Measurements from ENCODE around the gene RHBDD1. TPM values are rescaled to one million over a fixed set of nuclear protein-coding genes. Genes with fewer than 3 reads are reported as not detected.

Gene RHBDD1
- total and polyA plus RNA-seq, 2 donors (not counting 3 experiments of a cell fraction or from before 2014, with no cell fraction given), result 6.8 to 19.4 TPM

DNA sequence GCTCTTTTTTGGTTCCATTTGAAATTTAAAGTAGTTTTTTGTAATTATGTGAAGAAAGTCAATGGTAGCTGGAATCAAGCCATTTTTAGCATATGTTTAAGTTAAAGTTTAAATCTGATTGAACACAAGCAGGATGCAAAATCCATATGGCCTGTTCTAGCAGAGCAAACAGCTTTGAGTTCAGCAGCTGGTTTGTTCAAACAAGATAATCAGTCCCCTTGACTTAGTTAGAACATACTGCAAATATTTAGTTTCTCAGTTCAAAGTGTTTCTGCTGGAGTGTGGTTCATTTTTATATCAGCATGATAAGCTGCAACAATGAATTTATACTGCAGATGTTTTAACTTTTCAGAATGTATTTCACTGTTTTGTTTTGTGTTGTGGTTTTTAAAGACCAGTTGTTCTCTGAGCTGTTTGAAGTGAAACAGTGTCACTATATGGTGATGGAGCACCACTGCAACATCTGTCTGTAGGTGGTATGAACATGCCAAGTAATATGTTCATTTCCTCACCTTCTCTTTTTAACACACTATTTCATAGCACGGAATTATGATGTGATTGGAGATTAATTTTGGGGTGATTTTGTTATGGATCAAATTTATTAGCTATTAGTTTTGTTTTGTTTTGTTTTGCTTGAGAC lies 202.8 kb downstream of the RHBDD1 start:
- CTCF ChIA-PET, result interaction anchor here (0.7 kb wide), 1 partner anchor 13 kb away, joined by 3 read pairs; no protein-coding TSS in a partner anchor
- no peak for TF ChIP-seq EZH2 (IDR thresholded peaks at IDR 0.05; ENCODE audit: borderline replicate concordance, low read depth, low read length, severe bottlenecking)
- TF ChIP-seq FOS (IDR thresholded peaks at IDR 0.05; ENCODE audit: borderline replicate concordance, insufficient read depth, low read length), result no peak
- no peak for TF ChIP-seq JUN (IDR thresholded peaks at IDR 0.05; ENCODE audit: borderline replicate concordance, insufficient read depth, insufficient read length, low read depth)
- no peak for TF ChIP-seq GATA2 (IDR thresholded peaks at IDR 0.05; ENCODE audit: insufficient read depth, insufficient read length, low read depth, low read length)
- TF ChIP-seq POLR2A (IDR thresholded peaks at IDR 0.05; ENCODE audit: low read depth, low read length), result no peak
- TF ChIP-seq, protein P1, sequence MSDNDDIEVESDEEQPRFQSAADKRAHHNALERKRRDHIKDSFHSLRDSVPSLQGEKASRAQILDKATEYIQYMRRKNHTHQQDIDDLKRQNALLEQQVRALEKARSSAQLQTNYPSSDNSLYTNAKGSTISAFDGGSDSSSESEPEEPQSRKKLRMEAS (IDR thresholded peaks at IDR 0.05; ENCODE audit: insufficient read depth, insufficient read length), result no peak
- TF ChIP-seq, protein P2, sequence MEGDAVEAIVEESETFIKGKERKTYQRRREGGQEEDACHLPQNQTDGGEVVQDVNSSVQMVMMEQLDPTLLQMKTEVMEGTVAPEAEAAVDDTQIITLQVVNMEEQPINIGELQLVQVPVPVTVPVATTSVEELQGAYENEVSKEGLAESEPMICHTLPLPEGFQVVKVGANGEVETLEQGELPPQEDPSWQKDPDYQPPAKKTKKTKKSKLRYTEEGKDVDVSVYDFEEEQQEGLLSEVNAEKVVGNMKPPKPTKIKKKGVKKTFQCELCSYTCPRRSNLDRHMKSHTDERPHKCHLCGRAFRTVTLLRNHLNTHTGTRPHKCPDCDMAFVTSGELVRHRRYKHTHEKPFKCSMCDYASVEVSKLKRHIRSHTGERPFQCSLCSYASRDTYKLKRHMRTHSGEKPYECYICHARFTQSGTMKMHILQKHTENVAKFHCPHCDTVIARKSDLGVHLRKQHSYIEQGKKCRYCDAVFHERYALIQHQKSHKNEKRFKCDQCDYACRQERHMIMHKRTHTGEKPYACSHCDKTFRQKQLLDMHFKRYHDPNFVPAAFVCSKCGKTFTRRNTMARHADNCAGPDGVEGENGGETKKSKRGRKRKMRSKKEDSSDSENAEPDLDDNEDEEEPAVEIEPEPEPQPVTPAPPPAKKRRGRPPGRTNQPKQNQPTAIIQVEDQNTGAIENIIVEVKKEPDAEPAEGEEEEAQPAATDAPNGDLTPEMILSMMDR (IDR thresholded peaks at IDR 0.05; ENCODE audit: extremely low read depth in 1 of 2, insufficient read depth in 1 of 2, low read depth in 1 of 2, low read length in 2 of 2), result no peak
- no peak for TF ChIP-seq MYC (IDR thresholded peaks at IDR 0.05; ENCODE audit: low read depth, low read length)
- TF ChIP-seq POLR2AphosphoS5 (IDR thresholded peaks at IDR 0.05; ENCODE audit: insufficient read depth, low read depth, low read length), result no peak
- FAIRE-seq, result no peak
- Histone ChIP-seq H3K9me3 (replicated peaks; ENCODE audit: control insufficient read depth, insufficient read depth, low read length) (no peaks in the 10 kb centered on the region), H4K20me1 (replicated peaks; ENCODE audit: control insufficient read depth, extremely low read depth, insufficient read depth, low read length) (no peaks in the 10 kb centered on the region), H3K27ac (ENCODE audit: insufficient read depth, low read depth, low read length) (no peak overlapping the region), H3K4me3 (replicated peaks in 1 of 3; ENCODE audit: insufficient read depth in 1 of 3, low read depth in 1 of 3, low read length in 3 of 3) (no peak overlapping the region), H3K36me3 (ENCODE audit: control insufficient read depth in 2 of 2, extremely low read depth in 1 of 2, insufficient read depth in 2 of 2, low read length in 2 of 2) (no peaks in the 10 kb centered on the region), H3K27me3 (ENCODE audit: control insufficient read depth in 2 of 2, insufficient read depth in 2 of 2, low read length in 2 of 2) (no peaks in the 10 kb centered on the region), H3K9ac (replicated peaks; ENCODE audit: extremely low read depth, insufficient read depth, low read length) (no peak overlapping the region), H3K4me1 (ENCODE audit: control insufficient read depth, extremely low read depth, insufficient read depth, low read length) (no peaks in the 10 kb centered on the region), H3K79me2 (ENCODE audit: control insufficient read depth, insufficient read depth, low read length) (no peaks in the 10 kb centered on the region), H3K4me2 (ENCODE audit: insufficient read depth, low read length) (no peak overlapping the region), H2AFZ (ENCODE audit: low read depth, low read length) (no peak overlapping the region), H3K9me1 (replicated peaks; ENCODE audit: control insufficient read depth, extremely low read depth, insufficient read depth, low read length) (no peaks in the 10 kb centered on the region)
- dilution Hi-C loops (cut with MboI; ENCODE audit: extremely low pct_ligation_motif_present, low sequenced_read_pairs) (no loop called here), intact Hi-C loops (cut with micrococcal nuclease) (no loop called here)
- DNase-seq (ENCODE audit: low read depth, low spot score), result no peak
- BruUV-seq (replicated peaks), result no TSS peak
- POLR2A ChIA-PET, result no interaction called here
